WTC11 (cell line): ENCODE results near the gene SELPLG. TPM values are rescaled to one million over a fixed set of nuclear protein-coding genes. Genes with fewer than 3 reads are reported as not detected.

Source experiments
- ATAC-seq: fragments of 200-7000 bp; cut with Tn5 transposase; 2 replicates; pipeline ENCODE4 v1.10.0; 2021; ENCODE audit warnings: mild to moderate bottlenecking, moderate library complexity
- CTCF ChIA-PET: fragments of 300-600 bp; sonication (Branson Sonifier 250); formaldehyde crosslinking; loops from one replicate; lab custom pipeline; 2021; ENCODE audit warnings: antibody characterized with exemption; lab: Charles Lee
- POLR2A ChIA-PET: fragments of 350-600 bp; sonication (Branson Sonifier 250); formaldehyde crosslinking; loops from one replicate; lab custom pipeline; 2021; ENCODE audit warnings: antibody characterized with exemption; lab: Charles Lee
- DNase-seq: peaks from one replicate; pipeline ENCODE4 v3.0.0; 2021; ENCODE audit warnings: low spot score
- H3K27ac Mint-ChIP-seq: 2 replicates; pipeline ENCODE4 v1.8.0; 2021; ENCODE audit warnings: mixed read lengths
- H3K27me3 Mint-ChIP-seq: 2 replicates; pipeline ENCODE4 v1.8.0; 2021; ENCODE audit warnings: low read depth, mild to moderate bottlenecking, moderate library complexity, mixed read lengths
- H3K36me3 Mint-ChIP-seq: 2 replicates; pipeline ENCODE4 v1.8.0; 2021; ENCODE audit warnings: mixed read lengths
- H3K4me1 Mint-ChIP-seq: 2 replicates; pipeline ENCODE4 v1.8.0; 2022; ENCODE audit warnings: mixed read lengths
- H3K4me3 Mint-ChIP-seq: 2 replicates; pipeline ENCODE4 v1.8.0; 2021; ENCODE audit warnings: mild to moderate bottlenecking, moderate library complexity, mixed read lengths
- H3K9me3 Mint-ChIP-seq: 2 replicates; pipeline ENCODE4 v1.8.0; 2021; ENCODE audit warnings: mixed read lengths
- FOXJ3 ChIP-seq: sonication (generic); formaldehyde crosslinking; IDR thresholded peaks from 2 replicates; pipeline ENCODE4 v1.9.0; 2021; ENCODE audit warnings: missing genetic modification reagents, mild to moderate bottlenecking, borderline replicate concordance
- GTF2I ChIP-seq: fragments of 250-450 bp; sonication (Bioruptor Pico); conservative IDR thresholded peaks from 2 replicates; pipeline ENCODE4 v1.4.0; 2021; ENCODE audit warnings: mild to moderate bottlenecking
- NFATC4 ChIP-seq: fragments of 250-450 bp; sonication (Bioruptor Pico); IDR thresholded peaks from 2 replicates; pipeline ENCODE4 v1.9.0; 2021; ENCODE audit warnings: mild to moderate bottlenecking
- SMAD3 ChIP-seq: sonication (generic); formaldehyde crosslinking; IDR thresholded peaks from 2 replicates; pipeline ENCODE4 v1.8.0; 2022; ENCODE audit warnings: missing genetic modification reagents, mild to moderate bottlenecking, borderline replicate concordance
- ZNF263 ChIP-seq: sonication (generic); formaldehyde crosslinking; IDR thresholded peaks from 2 replicates; pipeline ENCODE4 v1.8.1; 2022; ENCODE audit warnings: low read depth, mild to moderate bottlenecking, moderate library complexity, missing genetic modification reagents
- total RNA-seq: library from RNA; stranded (reverse); gene quantifications from 3 replicates; pipeline ENCODE4 v1.2.3, GENCODE V29; 2021
- TF ChIP-seq, protein P1 (sequence below): fragments of 250-450 bp; sonication (Bioruptor Pico); IDR thresholded peaks from 2 replicates; pipeline ENCODE4 v2.1.2; 2022; ENCODE audit warnings: mild to moderate bottlenecking, moderate library complexity
- TF ChIP-seq, protein P2 (sequence below): fragments of 250-450 bp; sonication (Bioruptor Pico); IDR thresholded peaks from 2 replicates; pipeline ENCODE4 v1.9.0; 2021; ENCODE audit warnings: mild to moderate bottlenecking, borderline replicate concordance
- TF ChIP-seq, protein P3 (sequence below): sonication (generic); formaldehyde crosslinking; IDR thresholded peaks from 2 replicates; pipeline ENCODE4 v1.8.1; 2022; ENCODE audit warnings: mild to moderate bottlenecking, moderate library complexity, missing genetic modification reagents
- TF ChIP-seq, protein P4 (sequence below): sonication (generic); formaldehyde crosslinking; IDR thresholded peaks from 2 replicates; pipeline ENCODE4 v1.8.0; 2022; ENCODE audit warnings: missing genetic modification reagents
- TF ChIP-seq, protein P5 (sequence below): sonication (generic); formaldehyde crosslinking; IDR thresholded peaks from 2 replicates; pipeline ENCODE4 v1.8.1; 2023; ENCODE audit warnings: mild to moderate bottlenecking, missing genetic modification reagents, moderate library complexity
- TF ChIP-seq, protein P6 (sequence below): fragments of 250-450 bp; sonication (Bioruptor Pico); conservative IDR thresholded peaks from 2 replicates; pipeline ENCODE4 v1.9.0; 2021; ENCODE audit warnings: mild to moderate bottlenecking
- TF ChIP-seq, protein P7 (sequence below): fragments of 200-600 bp; IDR thresholded peaks from 2 replicates; pipeline ENCODE4 v1.8.0; 2022; ENCODE audit warnings: antibody characterized with exemption

The SELPLG gene
- total RNA-seq, 1 experiment from 2014 or later = 0.46 TPM

DNA sequence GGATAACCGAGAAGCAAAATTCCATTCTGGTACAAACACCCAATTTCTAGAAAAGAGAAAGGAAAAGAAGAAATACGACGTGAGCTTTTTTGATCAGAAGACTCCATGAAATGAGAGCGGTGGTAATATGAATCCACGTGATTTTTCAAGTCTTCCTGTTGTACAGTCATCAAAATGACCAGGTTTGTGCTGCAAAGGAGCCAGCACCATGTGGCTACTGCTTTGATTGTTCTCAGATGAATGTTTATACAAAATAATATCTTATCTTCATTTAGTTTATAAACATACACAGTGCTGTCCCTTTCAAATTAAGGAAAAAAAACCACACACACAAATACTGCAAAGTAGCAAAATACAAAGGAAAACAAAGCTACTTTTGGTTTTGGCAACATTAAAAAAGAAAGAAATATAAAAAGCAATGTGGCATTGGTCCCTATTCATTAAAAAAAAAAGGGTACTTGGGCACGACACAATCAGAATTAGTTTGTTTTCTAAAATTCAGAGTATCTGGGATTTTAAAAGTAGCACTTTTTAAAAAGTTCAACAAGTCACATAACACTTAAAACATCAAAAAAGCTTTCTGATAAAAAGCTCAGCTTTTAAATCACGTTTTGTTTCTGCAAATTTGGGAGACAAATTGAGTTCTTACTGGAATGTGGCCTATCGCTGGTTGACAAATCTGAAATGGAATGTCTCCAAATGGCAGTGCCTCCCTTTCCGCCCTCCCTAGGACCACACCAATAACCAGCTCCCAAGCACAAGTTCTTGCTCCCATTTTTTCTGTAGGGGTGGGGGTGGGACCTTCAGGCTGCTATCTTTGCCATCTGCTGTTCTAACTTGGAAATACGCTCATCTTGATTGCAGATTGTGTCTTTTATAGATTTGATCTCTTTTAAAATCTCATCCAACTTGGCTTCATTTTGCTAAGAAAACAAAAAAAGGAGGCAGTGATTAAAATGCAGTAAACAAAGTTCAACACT, 13.2 kb upstream of the SELPLG start:
- no peaks in the 10 kb centered on the region for H3K27me3 Mint-ChIP-seq
- no peaks in the 10 kb centered on the region for H3K9me3 Mint-ChIP-seq
- DNase-seq (no peak), ATAC-seq (peak; percentile 46; the same call in 1 of the 2 replicates)
- H3K4me3 Mint-ChIP-seq = no peak overlapping the region
- POLR2A ChIA-PET = no interaction called here
- H3K27ac Mint-ChIP-seq = no peak overlapping the region
- TF ChIP-seq, protein P1, sequence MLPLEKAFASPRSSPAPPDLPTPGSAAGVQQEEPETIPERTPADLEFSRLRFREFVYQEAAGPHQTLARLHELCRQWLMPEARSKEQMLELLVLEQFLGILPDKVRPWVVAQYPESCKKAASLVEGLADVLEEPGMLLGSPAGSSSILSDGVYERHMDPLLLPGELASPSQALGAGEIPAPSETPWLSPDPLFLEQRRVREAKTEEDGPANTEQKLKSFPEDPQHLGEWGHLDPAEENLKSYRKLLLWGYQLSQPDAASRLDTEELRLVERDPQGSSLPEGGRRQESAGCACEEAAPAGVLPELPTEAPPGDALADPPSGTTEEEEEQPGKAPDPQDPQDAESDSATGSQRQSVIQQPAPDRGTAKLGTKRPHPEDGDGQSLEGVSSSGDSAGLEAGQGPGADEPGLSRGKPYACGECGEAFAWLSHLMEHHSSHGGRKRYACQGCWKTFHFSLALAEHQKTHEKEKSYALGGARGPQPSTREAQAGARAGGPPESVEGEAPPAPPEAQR (CRISPR knock-in tag) = no peak
- TF ChIP-seq, protein P2, sequence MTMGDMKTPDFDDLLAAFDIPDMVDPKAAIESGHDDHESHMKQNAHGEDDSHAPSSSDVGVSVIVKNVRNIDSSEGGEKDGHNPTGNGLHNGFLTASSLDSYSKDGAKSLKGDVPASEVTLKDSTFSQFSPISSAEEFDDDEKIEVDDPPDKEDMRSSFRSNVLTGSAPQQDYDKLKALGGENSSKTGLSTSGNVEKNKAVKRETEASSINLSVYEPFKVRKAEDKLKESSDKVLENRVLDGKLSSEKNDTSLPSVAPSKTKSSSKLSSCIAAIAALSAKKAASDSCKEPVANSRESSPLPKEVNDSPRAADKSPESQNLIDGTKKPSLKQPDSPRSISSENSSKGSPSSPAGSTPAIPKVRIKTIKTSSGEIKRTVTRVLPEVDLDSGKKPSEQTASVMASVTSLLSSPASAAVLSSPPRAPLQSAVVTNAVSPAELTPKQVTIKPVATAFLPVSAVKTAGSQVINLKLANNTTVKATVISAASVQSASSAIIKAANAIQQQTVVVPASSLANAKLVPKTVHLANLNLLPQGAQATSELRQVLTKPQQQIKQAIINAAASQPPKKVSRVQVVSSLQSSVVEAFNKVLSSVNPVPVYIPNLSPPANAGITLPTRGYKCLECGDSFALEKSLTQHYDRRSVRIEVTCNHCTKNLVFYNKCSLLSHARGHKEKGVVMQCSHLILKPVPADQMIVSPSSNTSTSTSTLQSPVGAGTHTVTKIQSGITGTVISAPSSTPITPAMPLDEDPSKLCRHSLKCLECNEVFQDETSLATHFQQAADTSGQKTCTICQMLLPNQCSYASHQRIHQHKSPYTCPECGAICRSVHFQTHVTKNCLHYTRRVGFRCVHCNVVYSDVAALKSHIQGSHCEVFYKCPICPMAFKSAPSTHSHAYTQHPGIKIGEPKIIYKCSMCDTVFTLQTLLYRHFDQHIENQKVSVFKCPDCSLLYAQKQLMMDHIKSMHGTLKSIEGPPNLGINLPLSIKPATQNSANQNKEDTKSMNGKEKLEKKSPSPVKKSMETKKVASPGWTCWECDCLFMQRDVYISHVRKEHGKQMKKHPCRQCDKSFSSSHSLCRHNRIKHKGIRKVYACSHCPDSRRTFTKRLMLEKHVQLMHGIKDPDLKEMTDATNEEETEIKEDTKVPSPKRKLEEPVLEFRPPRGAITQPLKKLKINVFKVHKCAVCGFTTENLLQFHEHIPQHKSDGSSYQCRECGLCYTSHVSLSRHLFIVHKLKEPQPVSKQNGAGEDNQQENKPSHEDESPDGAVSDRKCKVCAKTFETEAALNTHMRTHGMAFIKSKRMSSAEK (CRISPR knock-in tag) = no peak
- TF ChIP-seq, protein P3, sequence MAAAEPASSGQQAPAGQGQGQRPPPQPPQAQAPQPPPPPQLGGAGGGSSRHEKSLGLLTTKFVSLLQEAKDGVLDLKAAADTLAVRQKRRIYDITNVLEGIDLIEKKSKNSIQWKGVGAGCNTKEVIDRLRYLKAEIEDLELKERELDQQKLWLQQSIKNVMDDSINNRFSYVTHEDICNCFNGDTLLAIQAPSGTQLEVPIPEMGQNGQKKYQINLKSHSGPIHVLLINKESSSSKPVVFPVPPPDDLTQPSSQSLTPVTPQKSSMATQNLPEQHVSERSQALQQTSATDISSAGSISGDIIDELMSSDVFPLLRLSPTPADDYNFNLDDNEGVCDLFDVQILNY = no peak
- TF ChIP-seq GTF2I = no peak
- CTCF ChIA-PET = interaction anchor here (0.5 to 1.8 kb wide), 18 partner anchors 9 to 472 kb away, joined by 3 to 11 read pairs (median 4); partner anchors contain the start of gene ISCU
- H3K4me1 Mint-ChIP-seq = 0 out of 2 replicates have a peak, but pooled peaks cover 6% of the 10 kb centered on the region
- H3K36me3 Mint-ChIP-seq = peaks cover 51% of the 10 kb centered on the region

DNA sequence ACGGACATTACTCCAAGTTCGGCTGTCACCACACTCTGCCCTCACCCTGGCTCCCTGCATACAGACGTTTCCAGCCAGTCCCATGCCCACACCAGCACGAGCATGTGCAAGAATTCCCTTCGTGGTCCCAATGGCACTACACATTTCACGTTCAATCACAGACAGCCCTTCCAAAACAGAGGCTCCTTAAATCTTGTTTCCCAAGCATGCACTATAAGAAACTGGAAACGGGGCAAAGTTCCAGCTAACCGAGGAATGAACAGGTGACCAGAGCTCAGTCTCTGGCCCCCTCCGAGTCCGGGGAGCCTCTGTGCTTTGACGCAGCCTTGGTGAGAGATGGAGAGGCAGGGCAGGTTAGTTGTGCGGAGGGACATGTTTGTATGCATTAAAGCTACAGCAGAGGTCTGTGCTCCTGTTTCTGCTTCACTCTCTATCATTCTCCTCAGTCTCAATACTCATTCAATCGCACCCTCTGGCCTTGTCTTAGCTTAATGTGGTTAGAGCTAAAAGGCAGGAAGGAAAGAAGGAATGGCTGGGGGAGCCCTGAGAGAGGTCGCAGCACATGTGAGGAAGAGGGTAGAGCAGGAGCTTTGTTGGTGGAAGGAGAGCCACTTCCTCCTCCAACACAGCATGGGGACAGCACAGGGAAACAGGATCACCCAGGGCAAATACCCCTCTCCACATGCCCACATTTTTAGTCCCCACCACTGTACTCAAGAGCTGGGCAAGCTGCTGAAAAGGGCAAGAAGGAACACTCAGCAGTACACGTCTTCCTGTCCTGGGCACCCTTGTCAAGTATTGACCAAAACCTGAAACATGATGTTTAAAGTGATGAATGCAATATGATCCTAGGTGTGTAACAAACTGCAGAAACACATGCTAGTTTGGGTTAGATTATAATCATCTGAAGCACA, 12.2 kb upstream of the SELPLG start:
- DNase-seq (no peak), ATAC-seq (no peak)
- H3K4me1 Mint-ChIP-seq = 0 out of 2 replicates have a peak, but pooled peaks cover 10% of the 10 kb centered on the region
- ChIA-PET POLR2A (no interaction called here), CTCF (interaction anchor here (1.0 to 1.5 kb wide), 5 partner anchors 20 to 156 kb away, joined by 3 to 8 read pairs (median 5); partner anchors contain the start of gene ISCU)
- H3K27me3 Mint-ChIP-seq = no peaks in the 10 kb centered on the region
- no peaks in the 10 kb centered on the region for H3K9me3 Mint-ChIP-seq
- H3K4me3 Mint-ChIP-seq = no peak overlapping the region
- peak overlapping the region; percentile 9; the same call in 1 of the 2 replicates for H3K27ac Mint-ChIP-seq
- H3K36me3 Mint-ChIP-seq = peaks cover 44% of the 10 kb centered on the region
- no peak for TF ChIP-seq FOXJ3 (CRISPR knock-in tag)
- TF ChIP-seq, protein P4, sequence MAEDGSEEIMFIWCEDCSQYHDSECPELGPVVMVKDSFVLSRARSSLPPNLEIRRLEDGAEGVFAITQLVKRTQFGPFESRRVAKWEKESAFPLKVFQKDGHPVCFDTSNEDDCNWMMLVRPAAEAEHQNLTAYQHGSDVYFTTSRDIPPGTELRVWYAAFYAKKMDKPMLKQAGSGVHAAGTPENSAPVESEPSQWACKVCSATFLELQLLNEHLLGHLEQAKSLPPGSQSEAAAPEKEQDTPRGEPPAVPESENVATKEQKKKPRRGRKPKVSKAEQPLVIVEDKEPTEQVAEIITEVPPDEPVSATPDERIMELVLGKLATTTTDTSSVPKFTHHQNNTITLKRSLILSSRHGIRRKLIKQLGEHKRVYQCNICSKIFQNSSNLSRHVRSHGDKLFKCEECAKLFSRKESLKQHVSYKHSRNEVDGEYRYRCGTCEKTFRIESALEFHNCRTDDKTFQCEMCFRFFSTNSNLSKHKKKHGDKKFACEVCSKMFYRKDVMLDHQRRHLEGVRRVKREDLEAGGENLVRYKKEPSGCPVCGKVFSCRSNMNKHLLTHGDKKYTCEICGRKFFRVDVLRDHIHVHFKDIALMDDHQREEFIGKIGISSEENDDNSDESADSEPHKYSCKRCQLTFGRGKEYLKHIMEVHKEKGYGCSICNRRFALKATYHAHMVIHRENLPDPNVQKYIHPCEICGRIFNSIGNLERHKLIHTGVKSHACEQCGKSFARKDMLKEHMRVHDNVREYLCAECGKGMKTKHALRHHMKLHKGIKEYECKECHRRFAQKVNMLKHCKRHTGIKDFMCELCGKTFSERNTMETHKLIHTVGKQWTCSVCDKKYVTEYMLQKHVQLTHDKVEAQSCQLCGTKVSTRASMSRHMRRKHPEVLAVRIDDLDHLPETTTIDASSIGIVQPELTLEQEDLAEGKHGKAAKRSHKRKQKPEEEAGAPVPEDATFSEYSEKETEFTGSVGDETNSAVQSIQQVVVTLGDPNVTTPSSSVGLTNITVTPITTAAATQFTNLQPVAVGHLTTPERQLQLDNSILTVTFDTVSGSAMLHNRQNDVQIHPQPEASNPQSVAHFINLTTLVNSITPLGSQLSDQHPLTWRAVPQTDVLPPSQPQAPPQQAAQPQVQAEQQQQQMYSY (CRISPR knock-in tag) = no peak
- no peak for TF ChIP-seq NFATC4 (CRISPR knock-in tag)
- TF ChIP-seq, protein P5, sequence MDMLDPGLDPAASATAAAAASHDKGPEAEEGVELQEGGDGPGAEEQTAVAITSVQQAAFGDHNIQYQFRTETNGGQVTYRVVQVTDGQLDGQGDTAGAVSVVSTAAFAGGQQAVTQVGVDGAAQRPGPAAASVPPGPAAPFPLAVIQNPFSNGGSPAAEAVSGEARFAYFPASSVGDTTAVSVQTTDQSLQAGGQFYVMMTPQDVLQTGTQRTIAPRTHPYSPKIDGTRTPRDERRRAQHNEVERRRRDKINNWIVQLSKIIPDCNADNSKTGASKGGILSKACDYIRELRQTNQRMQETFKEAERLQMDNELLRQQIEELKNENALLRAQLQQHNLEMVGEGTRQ (CRISPR knock-in tag) = no peak
- TF ChIP-seq SMAD3 (CRISPR knock-in tag) = no peak
- TF ChIP-seq, protein P6, sequence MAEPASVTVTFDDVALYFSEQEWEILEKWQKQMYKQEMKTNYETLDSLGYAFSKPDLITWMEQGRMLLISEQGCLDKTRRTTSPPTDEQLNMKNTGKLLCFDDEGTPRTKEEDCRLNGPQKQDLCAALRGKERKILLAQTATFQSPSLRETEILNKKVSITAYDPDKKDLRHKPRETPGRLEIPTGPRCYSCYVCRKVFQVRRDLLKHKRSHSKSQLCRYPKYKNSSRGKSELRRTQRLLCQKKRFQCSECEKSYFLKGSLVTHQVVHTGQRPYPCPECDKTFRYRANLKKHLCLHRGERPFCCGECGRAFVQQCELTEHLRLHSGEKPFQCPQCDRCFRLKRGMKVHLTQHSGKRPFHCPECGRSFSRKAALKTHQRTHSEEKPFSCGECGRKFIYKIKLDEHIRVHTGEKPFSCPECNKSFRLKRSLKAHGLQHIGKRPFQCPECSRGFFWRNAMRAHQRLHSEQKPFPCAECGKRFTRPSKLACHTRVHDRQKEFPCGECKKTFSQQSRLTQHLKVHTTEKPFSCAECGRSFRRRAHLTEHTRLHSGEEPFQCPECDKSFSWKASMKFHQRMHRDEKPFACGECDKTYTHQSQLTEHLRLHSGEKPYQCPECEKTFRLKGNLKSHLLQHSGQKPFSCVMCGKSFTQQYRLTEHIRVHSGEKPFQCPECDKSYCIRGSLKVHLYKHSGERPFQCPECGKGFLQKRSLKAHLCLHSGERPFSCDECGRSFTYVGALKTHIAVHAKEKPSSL (CRISPR knock-in tag) = no peak
- no peak for TF ChIP-seq ZNF263 (CRISPR knock-in tag)
- TF ChIP-seq, protein P7, sequence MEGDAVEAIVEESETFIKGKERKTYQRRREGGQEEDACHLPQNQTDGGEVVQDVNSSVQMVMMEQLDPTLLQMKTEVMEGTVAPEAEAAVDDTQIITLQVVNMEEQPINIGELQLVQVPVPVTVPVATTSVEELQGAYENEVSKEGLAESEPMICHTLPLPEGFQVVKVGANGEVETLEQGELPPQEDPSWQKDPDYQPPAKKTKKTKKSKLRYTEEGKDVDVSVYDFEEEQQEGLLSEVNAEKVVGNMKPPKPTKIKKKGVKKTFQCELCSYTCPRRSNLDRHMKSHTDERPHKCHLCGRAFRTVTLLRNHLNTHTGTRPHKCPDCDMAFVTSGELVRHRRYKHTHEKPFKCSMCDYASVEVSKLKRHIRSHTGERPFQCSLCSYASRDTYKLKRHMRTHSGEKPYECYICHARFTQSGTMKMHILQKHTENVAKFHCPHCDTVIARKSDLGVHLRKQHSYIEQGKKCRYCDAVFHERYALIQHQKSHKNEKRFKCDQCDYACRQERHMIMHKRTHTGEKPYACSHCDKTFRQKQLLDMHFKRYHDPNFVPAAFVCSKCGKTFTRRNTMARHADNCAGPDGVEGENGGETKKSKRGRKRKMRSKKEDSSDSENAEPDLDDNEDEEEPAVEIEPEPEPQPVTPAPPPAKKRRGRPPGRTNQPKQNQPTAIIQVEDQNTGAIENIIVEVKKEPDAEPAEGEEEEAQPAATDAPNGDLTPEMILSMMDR = no peak
